ENCODE results near the gene TOB2.
A peak's percentile ranks its signal among the peaks of the same experiment; 100 is the strongest.
"Not testable (repeated sequence)": the region's sequence is repeated elsewhere in the genome, so short reads cannot be mapped to it uniquely, and the experiment has no call there.

TOB2 gene

DNA sequence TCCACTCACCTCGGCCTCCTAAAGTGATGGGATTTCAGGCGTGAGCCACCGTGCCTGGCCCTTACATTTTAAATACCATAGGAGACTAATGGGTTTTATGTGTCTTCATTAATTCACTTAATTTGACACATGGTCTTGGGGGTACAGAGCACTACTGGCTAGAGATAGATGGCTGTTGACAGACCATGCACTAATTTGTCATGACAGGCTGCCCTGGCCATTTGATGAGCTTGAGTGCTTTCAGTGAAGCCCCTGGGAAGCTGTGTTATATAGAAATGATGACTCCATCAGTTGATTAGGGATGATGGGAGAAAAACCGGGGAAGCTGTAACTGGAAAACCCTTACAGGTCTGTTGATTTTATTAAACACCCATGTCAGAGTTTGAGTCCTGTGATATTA lies 15.3 kb upstream of the TOB2 start:
- no peak for TF ChIP-seq CTCF (IDR thresholded peaks at IDR 0.05; ENCODE audit: low read length, missing control alignments)
- no peak overlapping the region for H3K4me3 ChIP-seq (replicated peaks; ENCODE audit: low read depth, low read length)
- no peak for DNase-seq (ENCODE audit: low read depth)

- H3K4me3 ChIP-seq (replicated peaks; ENCODE audit: low read depth, low read length); DNase-seq (ENCODE audit: low read depth): not testable (repeated sequence)
Observed at GRCh38 chr22:41460071-41460470, 13.5 kb upstream of the TOB2 start.

DNA sequence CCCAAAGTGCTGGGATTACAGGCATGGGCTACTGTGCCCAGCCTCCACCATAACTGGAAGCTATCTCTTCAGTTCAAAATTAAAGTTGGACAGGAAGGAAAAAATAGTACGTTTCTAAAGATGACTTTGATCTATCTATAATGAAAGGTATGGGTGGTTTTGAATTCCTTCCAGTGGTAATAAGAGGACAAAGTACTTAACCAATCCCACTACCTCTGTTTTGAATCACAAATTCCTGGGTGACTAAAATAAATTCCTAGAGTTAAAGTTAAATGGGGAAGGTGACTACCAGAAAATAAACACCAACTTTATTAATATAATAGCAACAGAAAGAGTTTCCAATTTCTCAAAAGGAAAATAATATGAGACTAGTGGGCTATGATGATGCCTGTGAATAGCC lies 12.8 kb upstream of the TOB2 start:
- no peak for TF ChIP-seq CTCF (IDR thresholded peaks at IDR 0.05; ENCODE audit: low read length, missing control alignments)
- no peak overlapping the region for H3K4me3 ChIP-seq (replicated peaks; ENCODE audit: low read depth, low read length)
- no peak for DNase-seq (ENCODE audit: low read depth)

GRCh38 chr22:41458161-41458728 lies 11.6 kb upstream of the TOB2 start:
- H3K4me3 ChIP-seq (replicated peaks; ENCODE audit: low read depth, low read length): no peak overlapping the region
- no peak for TF ChIP-seq CTCF (IDR thresholded peaks at IDR 0.05; ENCODE audit: low read length, missing control alignments)
- DNase-seq (ENCODE audit: low read depth): no peak

DNA sequence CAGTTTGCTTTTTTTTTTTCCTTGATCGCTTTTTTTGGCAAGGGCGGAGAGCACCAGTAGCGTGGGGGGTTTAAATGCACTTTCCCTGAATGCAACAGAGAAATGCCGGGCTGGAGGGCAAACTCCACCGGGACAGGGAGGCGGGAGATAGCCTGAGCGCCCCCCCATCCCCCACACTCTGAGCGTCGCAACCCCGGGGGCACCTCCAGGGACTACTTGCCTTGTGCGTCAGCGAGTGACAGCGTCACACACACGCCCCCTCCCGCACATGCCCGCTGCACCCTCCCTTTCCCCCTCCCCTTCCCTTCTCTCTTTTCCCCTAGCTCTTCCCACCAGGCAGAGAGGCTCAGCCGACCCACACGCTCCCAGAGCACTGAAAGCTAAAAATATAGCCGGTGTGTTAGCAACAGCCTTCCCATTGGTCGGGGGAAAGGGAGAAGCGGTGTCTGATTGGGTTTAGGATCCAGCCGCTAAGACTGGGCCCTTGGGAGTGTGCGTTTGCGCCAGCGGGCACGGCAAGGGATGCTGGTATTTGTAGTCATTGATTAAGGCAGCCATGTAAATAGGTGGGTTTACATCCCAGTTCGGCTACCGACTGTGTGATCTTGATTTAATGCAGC lies 1.7 kb upstream of the TOB2 start:
- TF ChIP-seq CTCF (IDR thresholded peaks at IDR 0.05; ENCODE audit: low read length, missing control alignments): no peak
- H3K4me3 ChIP-seq (replicated peaks; ENCODE audit: low read depth, low read length): peak overlapping the region; percentile 99
- DNase-seq (ENCODE audit: low read depth): peak; percentile 100

DNA sequence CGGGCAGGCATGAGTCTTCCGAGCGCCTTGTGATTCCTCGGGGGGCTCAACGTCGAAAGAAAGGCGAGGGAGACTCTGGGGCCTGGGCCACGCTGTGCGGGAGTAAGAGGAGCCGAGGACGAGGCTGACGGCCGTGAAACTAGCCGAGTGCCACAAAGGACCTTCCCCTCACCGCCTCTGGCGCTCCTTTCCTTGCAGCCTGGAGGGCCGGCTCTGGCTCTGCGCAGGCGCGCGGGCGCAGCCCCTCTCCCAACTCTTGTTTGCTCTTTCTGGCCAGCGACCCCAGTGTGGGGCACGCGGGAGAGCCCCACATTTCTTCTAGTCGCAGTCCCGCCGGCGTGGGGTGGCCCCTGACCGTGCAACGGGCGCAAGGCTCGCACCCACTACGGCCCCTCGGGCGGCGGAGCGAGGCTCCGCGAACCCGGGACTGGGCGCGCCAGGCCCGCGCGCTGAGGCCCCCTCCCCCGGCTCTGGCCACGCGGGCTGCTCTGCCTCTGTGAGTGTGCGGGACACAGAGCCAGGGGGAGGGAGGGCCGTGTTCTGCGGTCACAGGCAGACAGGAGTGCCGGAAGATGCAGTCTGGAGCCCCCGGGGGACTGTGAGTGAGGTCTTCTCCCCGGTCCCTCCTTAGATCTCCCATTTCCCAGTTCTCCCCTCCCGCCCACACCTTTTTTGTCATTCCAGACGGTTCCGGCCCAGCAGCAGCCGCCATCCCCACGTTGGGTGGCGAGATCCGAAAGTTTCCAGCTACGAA lies 1.0 kb upstream of the TOB2 start:
- H3K4me3 ChIP-seq (replicated peaks; ENCODE audit: low read depth, low read length): peak overlapping the region; percentile 99
- no peak for TF ChIP-seq CTCF (IDR thresholded peaks at IDR 0.05; ENCODE audit: low read length, missing control alignments)
- peak; percentile 61 for DNase-seq (ENCODE audit: low read depth)

DNA sequence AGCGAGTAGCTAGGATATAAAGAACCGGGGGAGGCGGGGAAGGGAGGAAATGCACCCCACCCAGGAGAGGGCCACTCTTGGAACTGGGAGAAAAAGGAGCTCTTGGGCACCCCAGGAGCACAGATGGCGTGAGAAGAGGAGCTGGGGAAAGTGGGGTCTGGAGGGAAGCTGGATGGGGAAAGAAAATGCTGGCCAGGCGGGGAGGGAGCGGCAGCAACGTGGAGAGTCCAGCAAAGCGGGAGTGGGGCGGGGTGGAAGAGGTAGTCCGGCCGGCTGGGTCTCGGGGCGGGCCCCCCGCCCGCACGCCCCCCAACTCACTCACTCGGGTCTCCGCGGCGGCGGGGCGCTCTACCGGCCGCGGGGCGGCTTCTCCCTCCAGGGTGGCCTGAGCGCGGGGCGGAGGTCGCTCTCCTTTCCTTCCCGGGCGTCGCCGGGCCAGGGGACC lies 522 bp downstream of the TOB2 start:
- no peak for DNase-seq (ENCODE audit: low read depth)
- peak overlapping the region; percentile 99 for H3K4me3 ChIP-seq (replicated peaks; ENCODE audit: low read depth, low read length)
- TF ChIP-seq CTCF (IDR thresholded peaks at IDR 0.05; ENCODE audit: low read length, missing control alignments): no peak

Data from fibroblast of pulmonary artery (primary cell).